Mammary epithelial cell (primary cell): ENCODE data around the gene CEP170.

Experiments used
- CTCF ChIP-seq, 2 donors: IDR thresholded peaks in 1 of 2; conservative IDR thresholded peaks in 1 of 2; 2 replicates each; pipeline ENCODE4 v1.5.1; 2011 to 2012; ENCODE audit warnings: inconsistent platforms in 2 of 2, low read length in 2 of 2, mild to moderate bottlenecking in 2 of 2, control low read depth in 1 of 2, low read depth in 1 of 2; ENCODE audit not compliant: insufficient read depth in 1 of 2; ENCODE audit errors: extremely low read depth in 1 of 2
- EZH2 ChIP-seq: IDR thresholded peaks from 2 replicates; pipeline ENCODE4 v1.6.1; 2012; ENCODE audit warnings: low read length, inconsistent platforms, borderline replicate concordance

GRCh38 chr1:243281672-243282071, 26.6 kb upstream of the CEP170 start:
- TF ChIP-seq CTCF (conservative IDR thresholded peaks at IDR 0.05 in 1 of 2, IDR thresholded peaks at IDR 0.05 in 1 of 2; ENCODE audit: extremely low read depth in 1 of 2, insufficient read depth in 1 of 2, low read depth in 1 of 2, low read length in 2 of 2) (no peak), EZH2 (no peak)
